ENCODE results near the gene ZNF555. TPM values are rescaled to one million over a fixed set of nuclear protein-coding genes. Genes with fewer than 3 reads are reported as not detected.
A peak's percentile ranks its signal among the peaks of the same experiment; 100 is the strongest.

ZNF555 gene
- total and polyA plus RNA-seq, 2 of the 13 experiments (the other 11 are each of a cell fraction or from before 2014, with no cell fraction given): 5.0 to 8.0 TPM

- in situ Hi-C loops (cut with HindIII; ENCODE audit: extremely low pct_ligation_motif_present, low pct_unique_long_range_greater_than_20kb) (no loop called here), intact Hi-C loops (cut with micrococcal nuclease; ENCODE audit: unreplicated experiment) (no loop called here)
- POLR2A ChIA-PET: no interaction called here
- FAIRE-seq: no peak
- Histone ChIP-seq H3K4me2 (ENCODE audit: low read depth, low read length) (no peak overlapping the region), H4K20me1 (ENCODE audit: insufficient read depth, low read length) (peaks cover 2% of the 10 kb centered on the region; the same call in 1 of the 2 replicates), H3K9me3 (ENCODE audit: low read length) (no peaks in the 10 kb centered on the region), H3K27me3 (ENCODE audit: control insufficient read depth in 1 of 2, insufficient read depth in 2 of 2, low read length in 2 of 2) (no peaks in the 10 kb centered on the region), H2AFZ (ENCODE audit: low read length) (no peak overlapping the region), H3K4me1 (ENCODE audit: insufficient read depth, low read length) (peaks cover 36% of the 10 kb centered on the region), H3K27ac (ENCODE audit: extremely low read length, insufficient read depth, low read length) (no peak overlapping the region), H3K36me3 (replicated peaks in 1 of 2; ENCODE audit: control insufficient read depth in 1 of 2, insufficient read depth in 2 of 2, low read length in 2 of 2) (peaks cover 5 to 21% of the 10 kb centered on the region in 2 experiments; a peak in 4 of 5 replicates), H3K4me3 (replicated peaks in 1 of 3; ENCODE audit: insufficient read depth in 1 of 3, low read depth in 2 of 3, low read length in 3 of 3) (no peak overlapping the region), H3K9ac (ENCODE audit: insufficient read depth, low read depth, low read length) (no peak overlapping the region), H3K79me2 (ENCODE audit: insufficient read depth, low read length) (peaks cover 43% of the 10 kb centered on the region)
- 97% methylated on average over 3 of the region's 3 CpGs for WGBS (ENCODE audit: low lambda C conversion rate)
- ATAC-seq: no peak
- DNase-seq (ENCODE audit: low spot score): no peak
- no TSS peak for BruUV-seq (replicated peaks)
- CTCF ChIA-PET (ENCODE audit: low intra/inter-chr PET ratio, low total read pairs): no interaction called here
- TF ChIP-seq ZNF256 (CRISPR knock-in tag; conservative IDR thresholded peaks at IDR 0.05) (no peak), ATF7 (IDR thresholded peaks at IDR 0.05) (peak; percentile 80), ATF7 (CRISPR knock-in tag; IDR thresholded peaks at IDR 0.05) (no peak)
These were observed 6.2 kb downstream of the ZNF555 start for GRCh38 chr19:2847507-2847906.

GRCh38 chr19:2848616-2849015 is 7.3 kb downstream of the ZNF555 start:
- no TSS peak for BruUV-seq (replicated peaks)
- Histone ChIP-seq H3K4me1 (ENCODE audit: insufficient read depth, low read length) (peaks cover 25% of the 10 kb centered on the region), H3K36me3 (replicated peaks in 1 of 2; ENCODE audit: control insufficient read depth in 1 of 2, insufficient read depth in 2 of 2, low read length in 2 of 2) (peaks cover 11 to 33% of the 10 kb centered on the region in 2 experiments; a peak in 4 of 5 replicates), H3K9ac (ENCODE audit: insufficient read depth, low read depth, low read length) (no peak overlapping the region), H4K20me1 (ENCODE audit: insufficient read depth, low read length) (peaks cover 2% of the 10 kb centered on the region; the same call in 1 of the 2 replicates), H2AFZ (ENCODE audit: low read length) (no peak overlapping the region), H3K79me2 (ENCODE audit: insufficient read depth, low read length) (peaks cover 36% of the 10 kb centered on the region), H3K4me3 (replicated peaks in 1 of 3; ENCODE audit: insufficient read depth in 1 of 3, low read depth in 2 of 3, low read length in 3 of 3) (no peak overlapping the region), H3K27ac (ENCODE audit: extremely low read length, insufficient read depth, low read length) (no peak overlapping the region), H3K4me2 (ENCODE audit: low read depth, low read length) (no peak overlapping the region), H3K9me3 (ENCODE audit: low read length) (no peaks in the 10 kb centered on the region), H3K27me3 (ENCODE audit: control insufficient read depth in 1 of 2, insufficient read depth in 2 of 2, low read length in 2 of 2) (no peaks in the 10 kb centered on the region)
- POLR2A ChIA-PET: no interaction called here
- no peak for DNase-seq (ENCODE audit: low spot score)
- CTCF ChIA-PET (ENCODE audit: low intra/inter-chr PET ratio, low total read pairs): no interaction called here
- no peak for ATAC-seq
- in situ Hi-C loops (cut with HindIII; ENCODE audit: extremely low pct_ligation_motif_present, low pct_unique_long_range_greater_than_20kb) (no loop called here), intact Hi-C loops (cut with micrococcal nuclease; ENCODE audit: unreplicated experiment) (no loop called here)
- FAIRE-seq: no peak
- 97% methylated on average over 4 of the region's 4 CpGs for WGBS (ENCODE audit: low lambda C conversion rate)
- no peak for TF ChIP-seq ZFP41 (CRISPR knock-in tag; IDR thresholded peaks at IDR 0.05; ENCODE audit: borderline replicate concordance)
- TF ChIP-seq NR2F1 (CRISPR knock-in tag; IDR thresholded peaks at IDR 0.05): no peak
- no peak for TF ChIP-seq IRX3 (CRISPR knock-in tag; IDR thresholded peaks at IDR 0.05; ENCODE audit: borderline replicate concordance, low read depth)
- TF ChIP-seq, protein P1, sequence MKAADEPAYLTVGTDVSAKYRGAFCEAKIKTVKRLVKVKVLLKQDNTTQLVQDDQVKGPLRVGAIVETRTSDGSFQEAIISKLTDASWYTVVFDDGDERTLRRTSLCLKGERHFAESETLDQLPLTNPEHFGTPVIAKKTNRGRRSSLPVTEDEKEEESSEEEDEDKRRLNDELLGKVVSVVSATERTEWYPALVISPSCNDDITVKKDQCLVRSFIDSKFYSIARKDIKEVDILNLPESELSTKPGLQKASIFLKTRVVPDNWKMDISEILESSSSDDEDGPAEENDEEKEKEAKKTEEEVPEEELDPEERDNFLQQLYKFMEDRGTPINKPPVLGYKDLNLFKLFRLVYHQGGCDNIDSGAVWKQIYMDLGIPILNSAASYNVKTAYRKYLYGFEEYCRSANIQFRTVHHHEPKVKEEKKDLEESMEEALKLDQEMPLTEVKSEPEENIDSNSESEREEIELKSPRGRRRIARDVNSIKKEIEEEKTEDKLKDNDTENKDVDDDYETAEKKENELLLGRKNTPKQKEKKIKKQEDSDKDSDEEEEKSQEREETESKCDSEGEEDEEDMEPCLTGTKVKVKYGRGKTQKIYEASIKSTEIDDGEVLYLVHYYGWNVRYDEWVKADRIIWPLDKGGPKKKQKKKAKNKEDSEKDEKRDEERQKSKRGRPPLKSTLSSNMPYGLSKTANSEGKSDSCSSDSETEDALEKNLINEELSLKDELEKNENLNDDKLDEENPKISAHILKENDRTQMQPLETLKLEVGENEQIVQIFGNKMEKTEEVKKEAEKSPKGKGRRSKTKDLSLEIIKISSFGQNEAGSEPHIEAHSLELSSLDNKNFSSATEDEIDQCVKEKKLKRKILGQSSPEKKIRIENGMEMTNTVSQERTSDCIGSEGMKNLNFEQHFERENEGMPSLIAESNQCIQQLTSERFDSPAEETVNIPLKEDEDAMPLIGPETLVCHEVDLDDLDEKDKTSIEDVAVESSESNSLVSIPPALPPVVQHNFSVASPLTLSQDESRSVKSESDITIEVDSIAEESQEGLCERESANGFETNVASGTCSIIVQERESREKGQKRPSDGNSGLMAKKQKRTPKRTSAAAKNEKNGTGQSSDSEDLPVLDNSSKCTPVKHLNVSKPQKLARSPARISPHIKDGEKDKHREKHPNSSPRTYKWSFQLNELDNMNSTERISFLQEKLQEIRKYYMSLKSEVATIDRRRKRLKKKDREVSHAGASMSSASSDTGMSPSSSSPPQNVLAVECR (CRISPR knock-in tag; IDR thresholded peaks at IDR 0.05; ENCODE audit: borderline replicate concordance): no peak
- no peak for TF ChIP-seq DNMT1 (CRISPR knock-in tag; IDR thresholded peaks at IDR 0.05)
- TF ChIP-seq POLR2AphosphoS5 (IDR thresholded peaks at IDR 0.05; ENCODE audit: low read depth, low read length): no peak
- no peak for TF ChIP-seq CSRNP1 (CRISPR knock-in tag; IDR thresholded peaks at IDR 0.05)
- no peak for TF ChIP-seq ZNF343 (CRISPR knock-in tag; IDR thresholded peaks at IDR 0.05)
